GM23338 (cell line): Measurements from ENCODE around the gene PKP2. TPM values are rescaled to one million over a fixed set of nuclear protein-coding genes. Genes with fewer than 3 reads are reported as not detected.

Source experiments
- ATAC-seq: fragments of 200-7000 bp; cut with Tn5 transposase; 3 replicates; pipeline ENCODE4 v1.9.1; 2020
- DNase-seq: peaks from one replicate; pipeline ENCODE4 v3.0.0-alpha.2; 2015; ENCODE audit warnings: low spot score
- H2AFZ ChIP-seq: fragments of 200-600 bp; sonication (generic); 2 replicates; pipeline ENCODE4 v1.8.0; 2016; ENCODE audit warnings: antibody characterized with exemption, mild to moderate bottlenecking, moderate library complexity
- H3F3A ChIP-seq: fragments of 200-600 bp; sonication (generic); replicated peaks from 2 replicates; pipeline ENCODE4 v1.8.0; 2017; ENCODE audit warnings: antibody characterized with exemption, mixed run types, low read depth
- H3K27ac ChIP-seq: fragments of 200-600 bp; sonication (generic); 2 replicates; pipeline ENCODE4 v1.6.1; 2016; ENCODE audit warnings: low read depth
- H3K27me3 ChIP-seq: fragments of 200-600 bp; sonication (generic); 2 replicates; pipeline ENCODE4 v1.8.0; 2016; ENCODE audit warnings: mild to moderate bottlenecking, mixed run types, moderate library complexity; ENCODE audit not compliant: insufficient read depth
- H3K36me3 ChIP-seq: fragments of 200-600 bp; sonication (generic); 2 replicates; pipeline ENCODE4 v1.8.0; 2016; ENCODE audit warnings: mild to moderate bottlenecking; ENCODE audit not compliant: insufficient read depth
- H3K4me1 ChIP-seq: fragments of 200-600 bp; sonication (generic); 2 replicates; pipeline ENCODE4 v1.8.0; 2016; ENCODE audit warnings: mild to moderate bottlenecking, moderate library complexity; ENCODE audit not compliant: insufficient read depth
- H3K4me2 ChIP-seq: fragments of 200-600 bp; sonication (generic); 2 replicates; pipeline ENCODE4 v1.7.1; 2017; ENCODE audit warnings: mixed run types
- H3K4me3 ChIP-seq: fragments of 200-600 bp; sonication (generic); 2 replicates; pipeline ENCODE4 v1.6.1; 2016; ENCODE audit warnings: mixed run types
- H3K79me2 ChIP-seq: fragments of 200-600 bp; sonication (generic); replicated peaks from 2 replicates; pipeline ENCODE4 v1.8.0; 2017; ENCODE audit warnings: mild to moderate bottlenecking; ENCODE audit not compliant: insufficient read depth
- H3K9me2 ChIP-seq: fragments of 200-600 bp; sonication (generic); 2 replicates; pipeline ENCODE4 v1.8.0; 2017; ENCODE audit not compliant: insufficient read depth
- H4K20me1 ChIP-seq: fragments of 200-600 bp; sonication (generic); replicated peaks from 2 replicates; pipeline ENCODE4 v1.8.0; 2017; ENCODE audit warnings: mild to moderate bottlenecking; ENCODE audit not compliant: insufficient read depth
- H3K27ac Mint-ChIP-seq: 2 replicates; pipeline ENCODE4 v1.8.0; 2020; ENCODE audit warnings: inconsistent platforms, mild to moderate bottlenecking, moderate library complexity, mixed read lengths
- H3K27me3 Mint-ChIP-seq: 3 replicates; pipeline ENCODE4 v1.8.0; 2022; ENCODE audit warnings: low read depth, mild to moderate bottlenecking, moderate library complexity, mixed read lengths, inconsistent platforms; ENCODE audit not compliant: insufficient read depth, poor library complexity
- H3K36me3 Mint-ChIP-seq: 3 replicates; pipeline ENCODE4 v1.8.0; 2021; ENCODE audit warnings: low read depth, mild to moderate bottlenecking, inconsistent platforms, moderate library complexity, mixed read lengths
- H3K4me1 Mint-ChIP-seq: 3 replicates; pipeline ENCODE4 v1.8.0; 2020; ENCODE audit warnings: mild to moderate bottlenecking, inconsistent platforms, mixed read lengths
- H3K4me3 Mint-ChIP-seq: 3 replicates; pipeline ENCODE4 v1.8.0; 2021; ENCODE audit warnings: moderate library complexity, mild to moderate bottlenecking, inconsistent platforms, mixed read lengths
- H3K9me3 Mint-ChIP-seq: 3 replicates; pipeline ENCODE4 v1.8.0; 2020; ENCODE audit warnings: moderate library complexity, mild to moderate bottlenecking, inconsistent platforms, mixed read lengths
- EZH2phosphoT487 ChIP-seq: fragments of 200-600 bp; sonication (generic); IDR thresholded peaks from one replicate; pipeline ENCODE4 v1.8.1; 2018; ENCODE audit warnings: antibody characterized with exemption; ENCODE audit not compliant: unreplicated experiment
- JUNB ChIP-seq: IDR thresholded peaks from one replicate; pipeline ENCODE4 v1.6.1; 2016; ENCODE audit warnings: antibody characterized with exemption; ENCODE audit not compliant: unreplicated experiment
- REST ChIP-seq: IDR thresholded peaks from one replicate; pipeline ENCODE4 v1.6.1; 2018; ENCODE audit warnings: antibody characterized with exemption; ENCODE audit not compliant: unreplicated experiment
- ZNF331 ChIP-seq: fragments of 250-450 bp; sonication (Bioruptor Pico); IDR thresholded peaks from 2 replicates; pipeline ENCODE4 v1.5.0; 2020; ENCODE audit warnings: low read depth, mild to moderate bottlenecking, moderate library complexity
- ZNF462 ChIP-seq: fragments of 250-450 bp; sonication (Bioruptor Pico); IDR thresholded peaks from 2 replicates; pipeline ENCODE4 v1.5.0; 2020; ENCODE audit warnings: mild to moderate bottlenecking, moderate library complexity
- polyA plus RNA-seq: library from polyadenylated mRNA; unstranded; fragments of >200 nt; fragmentation: Nextera tagmentation; extraction: Ambion mirVana; gene quantifications from 2 replicates; pipeline ENCODE4 v1.2.1, GENCODE V29; 2016
- total RNA-seq: library from RNA; depleted of rRNA; stranded (reverse); fragments of >200 nt; shearing (Covaris generic); gene quantifications from 2 replicates; pipeline ENCODE4 v1.2.3, GENCODE V29; 2014

Gene PKP2
- total and polyA plus RNA-seq, 2 experiments from 2014 or later: 24.6 to 47.6 TPM

GRCh38 chr12:32891526-32891925, 5.1 kb downstream of the PKP2 start (continued):
- TF ChIP-seq REST (no peak), ZNF331 (CRISPR knock-in tag) (no peak), ZNF462 (CRISPR knock-in tag) (no peak), JUNB (no peak)

GRCh38 chr12:32889011-32889760, 7.4 kb downstream of the PKP2 start:
- Histone ChIP-seq H3K4me3 (no peak overlapping the region), H4K20me1 (no peaks in the 10 kb centered on the region), H3F3A (no peaks in the 10 kb centered on the region), H3K79me2 (peaks cover 67% of the 10 kb centered on the region), H3K27me3 (no peaks in the 10 kb centered on the region), H3K4me2 (no peak overlapping the region), H2AFZ (no peak overlapping the region), H3K27ac (peak overlapping the region; percentile 39), H3K9me2 (no peaks in the 10 kb centered on the region), H3K4me1 (peaks cover 50% of the 10 kb centered on the region), H3K36me3 (no peaks in the 10 kb centered on the region)
- DNase-seq (no peak), ATAC-seq (no peak)
- H3K36me3 Mint-ChIP-seq: no peaks in the 10 kb centered on the region
- no peak overlapping the region for H3K4me3 Mint-ChIP-seq
- no peaks in the 10 kb centered on the region for H3K9me3 Mint-ChIP-seq
- peaks cover 7% of the 10 kb centered on the region for H3K27me3 Mint-ChIP-seq
- H3K27ac Mint-ChIP-seq: peak overlapping the region; percentile 38
- peaks cover 50% of the 10 kb centered on the region for H3K4me1 Mint-ChIP-seq
- TF ChIP-seq EZH2phosphoT487: no peak
